ENCODE data around the gene ADSS1.

Gene ADSS1

GRCh38 chr14:104792945-104793702 is 69.1 kb downstream of the ADSS1 start:
- H3K4me3 ChIP-seq (replicated peaks; ENCODE audit: low read depth, low read length), result no peak overlapping the region
- no peak for DNase-seq (ENCODE audit: low read depth)
- TF ChIP-seq CTCF (IDR thresholded peaks at IDR 0.05; ENCODE audit: low read length, missing control alignments), result no peak

GRCh38 chr14:104793703-104793959 is 69.6 kb downstream of the ADSS1 start:
- TF ChIP-seq CTCF (IDR thresholded peaks at IDR 0.05; ENCODE audit: low read length, missing control alignments), result no peak
- no peak for DNase-seq (ENCODE audit: low read depth)
- peak overlapping the region; percentile 73 for H3K4me3 ChIP-seq (replicated peaks; ENCODE audit: low read depth, low read length)

GRCh38 chr14:104794099-104794498 is 70.1 kb downstream of the ADSS1 start:
- H3K4me3 ChIP-seq (replicated peaks; ENCODE audit: low read depth, low read length), result peak overlapping the region; percentile 73
- no peak for TF ChIP-seq CTCF (IDR thresholded peaks at IDR 0.05; ENCODE audit: low read length, missing control alignments)
- peak; percentile 67 for DNase-seq (ENCODE audit: low read depth)

- DNase-seq (ENCODE audit: low read depth), result no peak
- H3K4me3 ChIP-seq (replicated peaks; ENCODE audit: low read depth, low read length), result peak overlapping the region; percentile 73
- no peak for TF ChIP-seq CTCF (IDR thresholded peaks at IDR 0.05; ENCODE audit: low read length, missing control alignments)
Observed at GRCh38 chr14:104794631-104794992, 70.6 kb downstream of the ADSS1 start.

- no peak for DNase-seq (ENCODE audit: low read depth)
- peak within 1 kb of the TSS; percentile 73 for H3K4me3 ChIP-seq (replicated peaks; ENCODE audit: low read depth, low read length)
- no peak for TF ChIP-seq CTCF (IDR thresholded peaks at IDR 0.05; ENCODE audit: low read length, missing control alignments)
Observed at GRCh38 chr14:104794993-104795780, 71.2 kb downstream of the ADSS1 start, which contains the start of gene AKT1. TSS of gene AKT1 (minus strand) at chr14:104795748. CDS start at chr14:104792643, 3,105 bp downstream.

GRCh38 chr14:104795781-104796686 is 72.0 kb downstream of the ADSS1 start:
- DNase-seq (ENCODE audit: low read depth), result peak; percentile 27
- TF ChIP-seq CTCF (IDR thresholded peaks at IDR 0.05; ENCODE audit: low read length, missing control alignments), result no peak
- peak overlapping the region; percentile 50 for H3K4me3 ChIP-seq (replicated peaks; ENCODE audit: low read depth, low read length)

Measured in fibroblast of pulmonary artery (primary cell).